ENCODE measurements around the gene ADGRG1.

Gene ADGRG1

DNA sequence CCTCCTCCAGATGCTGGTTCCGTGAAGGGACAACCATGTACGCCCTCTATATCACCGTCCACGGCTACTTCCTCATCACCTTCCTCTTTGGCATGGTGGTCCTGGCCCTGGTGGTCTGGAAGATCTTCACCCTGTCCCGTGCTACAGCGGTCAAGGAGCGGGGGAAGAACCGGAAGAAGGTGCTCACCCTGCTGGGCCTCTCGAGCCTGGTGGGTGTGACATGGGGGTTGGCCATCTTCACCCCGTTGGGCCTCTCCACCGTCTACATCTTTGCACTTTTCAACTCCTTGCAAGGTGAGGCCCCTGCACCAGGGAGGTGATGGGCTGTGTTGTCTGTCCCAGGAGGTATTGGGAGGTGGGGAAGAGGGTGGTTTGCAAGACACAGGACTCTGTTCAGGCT is 57.2 kb downstream of the ADGRG1 start:
- no peak overlapping the region for H3K27ac ChIP-seq (ENCODE audit: extremely low read depth, low read depth, low read length)
- no peak overlapping the region for H3K4me3 ChIP-seq (ENCODE audit: low read depth, low read length)
- H3K4me1 ChIP-seq (ENCODE audit: control insufficient read depth, insufficient read depth, low read length): no peaks in the 10 kb centered on the region
- ChIA-PET POLR2A (no interaction called here), CTCF (interaction anchor here (1.3 kb wide), 2 partner anchors 38 to 109 kb away, joined by 3 to 5 read pairs; no protein-coding TSS in a partner anchor)
- no peaks in the 10 kb centered on the region for H3K9me3 ChIP-seq (ENCODE audit: control insufficient read depth, insufficient read depth, low read depth, low read length)
- TF ChIP-seq, protein P1, sequence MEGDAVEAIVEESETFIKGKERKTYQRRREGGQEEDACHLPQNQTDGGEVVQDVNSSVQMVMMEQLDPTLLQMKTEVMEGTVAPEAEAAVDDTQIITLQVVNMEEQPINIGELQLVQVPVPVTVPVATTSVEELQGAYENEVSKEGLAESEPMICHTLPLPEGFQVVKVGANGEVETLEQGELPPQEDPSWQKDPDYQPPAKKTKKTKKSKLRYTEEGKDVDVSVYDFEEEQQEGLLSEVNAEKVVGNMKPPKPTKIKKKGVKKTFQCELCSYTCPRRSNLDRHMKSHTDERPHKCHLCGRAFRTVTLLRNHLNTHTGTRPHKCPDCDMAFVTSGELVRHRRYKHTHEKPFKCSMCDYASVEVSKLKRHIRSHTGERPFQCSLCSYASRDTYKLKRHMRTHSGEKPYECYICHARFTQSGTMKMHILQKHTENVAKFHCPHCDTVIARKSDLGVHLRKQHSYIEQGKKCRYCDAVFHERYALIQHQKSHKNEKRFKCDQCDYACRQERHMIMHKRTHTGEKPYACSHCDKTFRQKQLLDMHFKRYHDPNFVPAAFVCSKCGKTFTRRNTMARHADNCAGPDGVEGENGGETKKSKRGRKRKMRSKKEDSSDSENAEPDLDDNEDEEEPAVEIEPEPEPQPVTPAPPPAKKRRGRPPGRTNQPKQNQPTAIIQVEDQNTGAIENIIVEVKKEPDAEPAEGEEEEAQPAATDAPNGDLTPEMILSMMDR (tag by site-specific recombination; IDR thresholded peaks at IDR 0.05): no peak
- TF ChIP-seq BCL11A (tag by site-specific recombination; IDR thresholded peaks at IDR 0.05; ENCODE audit: low read depth) (no peak), ZNF214 (tag by site-specific recombination; IDR thresholded peaks at IDR 0.05; ENCODE audit: borderline replicate concordance) (no peak), ZNF132 (tag by site-specific recombination; IDR thresholded peaks at IDR 0.05; ENCODE audit: borderline replicate concordance) (no peak), ZNF121 (tag by site-specific recombination; IDR thresholded peaks at IDR 0.05) (no peak), ZNF146 (tag by site-specific recombination; IDR thresholded peaks at IDR 0.05) (no peak), GFI1B (tag by site-specific recombination; IDR thresholded peaks at IDR 0.05) (no peak), ZIC2 (tag by site-specific recombination; IDR thresholded peaks at IDR 0.05) (no peak), ZSCAN16 (tag by site-specific recombination; IDR thresholded peaks at IDR 0.05) (no peak), WT1 (tag by site-specific recombination; IDR thresholded peaks at IDR 0.05) (no peak), ZNF660 (tag by site-specific recombination; IDR thresholded peaks at IDR 0.05) (no peak)
- TF ChIP-seq, protein P2, sequence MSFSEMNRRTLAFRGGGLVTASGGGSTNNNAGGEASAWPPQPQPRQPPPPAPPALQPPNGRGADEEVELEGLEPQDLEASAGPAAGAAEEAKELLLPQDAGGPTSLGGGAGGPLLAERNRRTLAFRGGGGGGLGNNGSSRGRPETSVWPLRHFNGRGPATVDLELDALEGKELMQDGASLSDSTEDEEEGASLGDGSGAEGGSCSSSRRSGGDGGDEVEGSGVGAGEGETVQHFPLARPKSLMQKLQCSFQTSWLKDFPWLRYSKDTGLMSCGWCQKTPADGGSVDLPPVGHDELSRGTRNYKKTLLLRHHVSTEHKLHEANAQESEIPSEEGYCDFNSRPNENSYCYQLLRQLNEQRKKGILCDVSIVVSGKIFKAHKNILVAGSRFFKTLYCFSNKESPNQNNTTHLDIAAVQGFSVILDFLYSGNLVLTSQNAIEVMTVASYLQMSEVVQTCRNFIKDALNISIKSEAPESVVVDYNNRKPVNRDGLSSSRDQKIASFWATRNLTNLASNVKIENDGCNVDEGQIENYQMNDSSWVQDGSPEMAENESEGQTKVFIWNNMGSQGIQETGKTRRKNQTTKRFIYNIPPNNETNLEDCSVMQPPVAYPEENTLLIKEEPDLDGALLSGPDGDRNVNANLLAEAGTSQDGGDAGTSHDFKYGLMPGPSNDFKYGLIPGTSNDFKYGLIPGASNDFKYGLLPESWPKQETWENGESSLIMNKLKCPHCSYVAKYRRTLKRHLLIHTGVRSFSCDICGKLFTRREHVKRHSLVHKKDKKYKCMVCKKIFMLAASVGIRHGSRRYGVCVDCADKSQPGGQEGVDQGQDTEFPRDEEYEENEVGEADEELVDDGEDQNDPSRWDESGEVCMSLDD (tag by site-specific recombination; IDR thresholded peaks at IDR 0.05): no peak
- TF ChIP-seq, protein P3, sequence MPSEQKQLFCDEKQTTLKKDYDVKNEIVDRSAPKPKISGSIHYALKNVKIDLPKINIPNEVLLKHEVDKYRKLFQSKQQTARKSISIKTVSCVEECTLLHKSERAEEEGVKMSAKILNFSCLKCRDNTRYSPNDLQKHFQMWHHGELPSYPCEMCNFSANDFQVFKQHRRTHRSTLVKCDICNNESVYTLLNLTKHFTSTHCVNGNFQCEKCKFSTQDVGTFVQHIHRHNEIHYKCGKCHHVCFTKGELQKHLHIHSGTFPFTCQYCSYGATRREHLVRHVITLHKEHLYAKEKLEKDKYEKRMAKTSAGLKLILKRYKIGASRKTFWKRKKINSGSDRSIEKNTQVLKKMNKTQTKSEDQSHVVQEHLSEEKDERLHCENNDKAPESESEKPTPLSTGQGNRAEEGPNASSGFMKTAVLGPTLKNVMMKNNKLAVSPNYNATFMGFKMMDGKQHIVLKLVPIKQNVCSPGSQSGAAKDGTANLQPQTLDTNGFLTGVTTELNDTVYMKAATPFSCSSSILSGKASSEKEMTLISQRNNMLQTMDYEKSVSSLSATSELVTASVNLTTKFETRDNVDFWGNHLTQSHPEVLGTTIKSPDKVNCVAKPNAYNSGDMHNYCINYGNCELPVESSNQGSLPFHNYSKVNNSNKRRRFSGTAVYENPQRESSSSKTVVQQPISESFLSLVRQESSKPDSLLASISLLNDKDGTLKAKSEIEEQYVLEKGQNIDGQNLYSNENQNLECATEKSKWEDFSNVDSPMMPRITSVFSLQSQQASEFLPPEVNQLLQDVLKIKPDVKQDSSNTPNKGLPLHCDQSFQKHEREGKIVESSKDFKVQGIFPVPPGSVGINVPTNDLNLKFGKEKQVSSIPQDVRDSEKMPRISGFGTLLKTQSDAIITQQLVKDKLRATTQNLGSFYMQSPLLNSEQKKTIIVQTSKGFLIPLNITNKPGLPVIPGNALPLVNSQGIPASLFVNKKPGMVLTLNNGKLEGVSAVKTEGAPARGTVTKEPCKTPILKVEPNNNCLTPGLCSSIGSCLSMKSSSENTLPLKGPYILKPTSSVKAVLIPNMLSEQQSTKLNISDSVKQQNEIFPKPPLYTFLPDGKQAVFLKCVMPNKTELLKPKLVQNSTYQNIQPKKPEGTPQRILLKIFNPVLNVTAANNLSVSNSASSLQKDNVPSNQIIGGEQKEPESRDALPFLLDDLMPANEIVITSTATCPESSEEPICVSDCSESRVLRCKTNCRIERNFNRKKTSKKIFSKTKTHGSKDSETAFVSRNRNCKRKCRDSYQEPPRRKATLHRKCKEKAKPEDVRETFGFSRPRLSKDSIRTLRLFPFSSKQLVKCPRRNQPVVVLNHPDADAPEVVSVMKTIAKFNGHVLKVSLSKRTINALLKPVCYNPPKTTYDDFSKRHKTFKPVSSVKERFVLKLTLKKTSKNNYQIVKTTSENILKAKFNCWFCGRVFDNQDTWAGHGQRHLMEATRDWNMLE (tag by site-specific recombination; conservative IDR thresholded peaks at IDR 0.05; ENCODE audit: low read depth): no peak
- TF ChIP-seq, protein P4, sequence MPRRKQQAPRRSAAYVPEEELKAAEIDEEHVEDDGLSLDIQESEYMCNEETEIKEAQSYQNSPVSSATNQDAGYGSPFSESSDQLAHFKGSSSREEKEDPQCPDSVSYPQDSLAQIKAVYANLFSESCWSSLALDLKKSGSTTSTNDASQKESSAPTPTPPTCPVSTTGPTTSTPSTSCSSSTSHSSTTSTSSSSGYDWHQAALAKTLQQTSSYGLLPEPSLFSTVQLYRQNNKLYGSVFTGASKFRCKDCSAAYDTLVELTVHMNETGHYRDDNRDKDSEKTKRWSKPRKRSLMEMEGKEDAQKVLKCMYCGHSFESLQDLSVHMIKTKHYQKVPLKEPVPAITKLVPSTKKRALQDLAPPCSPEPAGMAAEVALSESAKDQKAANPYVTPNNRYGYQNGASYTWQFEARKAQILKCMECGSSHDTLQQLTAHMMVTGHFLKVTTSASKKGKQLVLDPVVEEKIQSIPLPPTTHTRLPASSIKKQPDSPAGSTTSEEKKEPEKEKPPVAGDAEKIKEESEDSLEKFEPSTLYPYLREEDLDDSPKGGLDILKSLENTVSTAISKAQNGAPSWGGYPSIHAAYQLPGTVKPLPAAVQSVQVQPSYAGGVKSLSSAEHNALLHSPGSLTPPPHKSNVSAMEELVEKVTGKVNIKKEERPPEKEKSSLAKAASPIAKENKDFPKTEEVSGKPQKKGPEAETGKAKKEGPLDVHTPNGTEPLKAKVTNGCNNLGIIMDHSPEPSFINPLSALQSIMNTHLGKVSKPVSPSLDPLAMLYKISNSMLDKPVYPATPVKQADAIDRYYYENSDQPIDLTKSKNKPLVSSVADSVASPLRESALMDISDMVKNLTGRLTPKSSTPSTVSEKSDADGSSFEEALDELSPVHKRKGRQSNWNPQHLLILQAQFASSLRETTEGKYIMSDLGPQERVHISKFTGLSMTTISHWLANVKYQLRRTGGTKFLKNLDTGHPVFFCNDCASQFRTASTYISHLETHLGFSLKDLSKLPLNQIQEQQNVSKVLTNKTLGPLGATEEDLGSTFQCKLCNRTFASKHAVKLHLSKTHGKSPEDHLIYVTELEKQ (tag by site-specific recombination; IDR thresholded peaks at IDR 0.05; ENCODE audit: borderline replicate concordance): no peak
- TF ChIP-seq, protein P5, sequence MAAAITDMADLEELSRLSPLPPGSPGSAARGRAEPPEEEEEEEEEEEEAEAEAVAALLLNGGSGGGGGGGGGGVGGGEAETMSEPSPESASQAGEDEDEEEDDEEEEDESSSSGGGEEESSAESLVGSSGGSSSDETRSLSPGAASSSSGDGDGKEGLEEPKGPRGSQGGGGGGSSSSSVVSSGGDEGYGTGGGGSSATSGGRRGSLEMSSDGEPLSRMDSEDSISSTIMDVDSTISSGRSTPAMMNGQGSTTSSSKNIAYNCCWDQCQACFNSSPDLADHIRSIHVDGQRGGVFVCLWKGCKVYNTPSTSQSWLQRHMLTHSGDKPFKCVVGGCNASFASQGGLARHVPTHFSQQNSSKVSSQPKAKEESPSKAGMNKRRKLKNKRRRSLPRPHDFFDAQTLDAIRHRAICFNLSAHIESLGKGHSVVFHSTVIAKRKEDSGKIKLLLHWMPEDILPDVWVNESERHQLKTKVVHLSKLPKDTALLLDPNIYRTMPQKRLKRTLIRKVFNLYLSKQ (tag by site-specific recombination; IDR thresholded peaks at IDR 0.05; ENCODE audit: borderline replicate concordance): no peak
- no peaks in the 10 kb centered on the region for H3K36me3 ChIP-seq (ENCODE audit: control insufficient read depth in 2 of 2, insufficient read depth in 1 of 2, low read length in 2 of 2)
